Naive thymus-derived CD4-positive, alpha-beta T cell (primary cell): Measurements from ENCODE around the gene LDB2. TPM values are rescaled to one million over a fixed set of nuclear protein-coding genes. Genes with fewer than 3 reads are reported as not detected.
"Not testable (repeated sequence)": the region's sequence is repeated elsewhere in the genome, so short reads cannot be mapped to it uniquely, and the experiment has no call there.

Source experiments
- ATAC-seq: fragments of 150-1000 bp; cut with Tn5 transposase; 2 replicates; pipeline ENCODE4 v1.10.0; 2021; ENCODE audit warnings: mild to moderate bottlenecking, moderate library complexity
- CTCF ChIA-PET: fragments of 350-600 bp; sonication (Branson Sonifier 250); formaldehyde crosslinking; loops from one replicate; lab custom pipeline; 2021; ENCODE audit warnings: antibody characterized with exemption; lab: Charles Lee
- POLR2A ChIA-PET: fragments of 350-600 bp; sonication (Branson Sonifier 250); formaldehyde crosslinking; loops from one replicate; lab custom pipeline; 2021; ENCODE audit warnings: antibody characterized with exemption, inconsistent platforms; lab: Charles Lee
- DNase-seq, 9 donors: peaks; one replicate each; pipeline versions ENCODE4 v3.0.0 to v3.0.0-alpha.2; 2020 to 2022; ENCODE audit warnings: mixed read lengths in 1 of 9
- H3K27ac ChIP-seq: one replicate; pipeline ENCODE4 v1.7.0; 2013; ENCODE audit warnings: mild to moderate bottlenecking, low read depth, low read length, moderate library complexity
- H3K27me3 ChIP-seq, 2 donors: one replicate each; pipeline ENCODE4 v1.7.0; 2013; ENCODE audit warnings: low read length in 2 of 2, mild to moderate bottlenecking in 2 of 2, moderate library complexity in 2 of 2; ENCODE audit not compliant: control insufficient read depth in 2 of 2, insufficient read depth in 2 of 2
- H3K36me3 ChIP-seq, 3 experiments: 1 replicate in 2 of 3; 2 replicates in 1 of 3; pipeline ENCODE4 v1.7.0; 2013; ENCODE audit warnings: low read length in 3 of 3, mild to moderate bottlenecking in 3 of 3, moderate library complexity in 1 of 3; ENCODE audit not compliant: insufficient read depth in 3 of 3, control insufficient read depth in 2 of 3
- H3K4me1 ChIP-seq, 2 donors: one replicate each; pipeline ENCODE4 v1.7.0; 2013; ENCODE audit warnings: low read length in 2 of 2, mild to moderate bottlenecking in 2 of 2, moderate library complexity in 1 of 2; ENCODE audit not compliant: control insufficient read depth in 2 of 2, insufficient read depth in 2 of 2
- H3K4me3 ChIP-seq: 2 replicates; pipeline ENCODE4 v1.7.0; 2013; ENCODE audit warnings: mild to moderate bottlenecking, low read length
- H3K9me3 ChIP-seq, 3 experiments: 1 replicate in 2 of 3; 2 replicates in 1 of 3; pipeline ENCODE4 v1.7.0; 2013; ENCODE audit warnings: low read length in 3 of 3; ENCODE audit not compliant: control insufficient read depth in 2 of 3
- H3K27ac Mint-ChIP-seq, 9 donors: one replicate each; pipeline ENCODE4 v1.8.0; 2020 to 2022; ENCODE audit warnings: mixed read lengths in 9 of 9, mild to moderate bottlenecking in 8 of 9, moderate library complexity in 5 of 9, inconsistent platforms in 2 of 9
- H3K27me3 Mint-ChIP-seq, 5 donors: one replicate each; pipeline ENCODE4 v1.8.0; 2021 to 2022; ENCODE audit warnings: mixed read lengths in 5 of 5, mild to moderate bottlenecking in 1 of 5
- H3K36me3 Mint-ChIP-seq, 5 donors: one replicate each; pipeline ENCODE4 v1.8.0; 2020 to 2022; ENCODE audit warnings: mixed read lengths in 5 of 5, mild to moderate bottlenecking in 3 of 5, inconsistent platforms in 1 of 5
- H3K4me1 Mint-ChIP-seq, 7 donors: one replicate each; pipeline ENCODE4 v1.8.0; 2020 to 2022; ENCODE audit warnings: mixed read lengths in 7 of 7, mild to moderate bottlenecking in 3 of 7, inconsistent platforms in 1 of 7
- H3K4me3 Mint-ChIP-seq, 10 donors: one replicate each; pipeline ENCODE4 v1.8.0; 2020 to 2022; ENCODE audit warnings: mild to moderate bottlenecking in 10 of 10, mixed read lengths in 10 of 10, moderate library complexity in 6 of 10, inconsistent platforms in 2 of 10
- H3K9me3 Mint-ChIP-seq, 11 donors: one replicate each; pipeline ENCODE4 v1.8.0; 2020 to 2022; ENCODE audit warnings: mixed read lengths in 11 of 11, mild to moderate bottlenecking in 4 of 11, inconsistent platforms in 1 of 11, moderate library complexity in 1 of 11
- intact Hi-C, 2 donors: fragments of 100-400 bp; cut with micrococcal nuclease; formaldehyde crosslinking; loops; one replicate each; pipeline ENCODE4 v1.15.1; 2023
- polyA plus RNA-seq, 2 donors: library from polyadenylated mRNA; unstranded; fragments of 300-500 nt; fragmentation: Illumina TruSeq; gene quantifications; one replicate each; pipeline ENCODE4 v1.2.3, GENCODE V29; 2021
- total RNA-seq, 6 experiments: library from RNA in 5 of 6; stranded (reverse) in 5 of 6; gene quantifications; 1 replicate in 5 of 6; 2 replicates in 1 of 6; pipeline ENCODE4 v1.2.3 and lab custom pipeline; 2021 to 2026

The LDB2 gene
- total and polyA plus RNA-seq, 7 experiments from 2014 or later, result 0.29 to 1.5 TPM; not detected in 5

DNA sequence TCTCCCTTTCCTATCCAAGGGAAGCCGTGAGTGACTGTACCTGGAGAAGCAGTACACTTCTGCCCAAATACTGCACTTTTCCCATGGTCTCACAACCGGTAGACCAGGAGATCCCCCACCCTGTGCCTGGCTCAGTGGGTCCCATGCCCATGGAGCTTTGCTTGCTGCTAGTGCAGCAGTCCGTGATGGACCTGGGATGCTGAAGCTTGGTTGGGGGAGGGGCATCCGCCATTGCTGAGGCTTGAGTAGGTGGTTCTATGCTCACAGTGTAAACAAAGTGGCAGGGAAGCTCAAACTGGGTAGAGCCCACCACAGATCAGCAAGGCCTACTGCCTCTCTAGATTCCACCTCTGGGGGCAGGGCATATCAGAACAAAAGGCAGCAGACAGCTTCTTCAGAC lies 269.6 kb downstream of the LDB2 start:
- H3K27ac Mint-ChIP-seq, CTCF ChIA-PET, ATAC-seq, H3K4me3 ChIP-seq, H3K4me1 ChIP-seq, DNase-seq, H3K36me3 ChIP-seq, intact Hi-C loops, POLR2A ChIA-PET, H3K27ac ChIP-seq, H3K36me3 Mint-ChIP-seq, H3K4me3 Mint-ChIP-seq, H3K9me3 ChIP-seq, H3K4me1 Mint-ChIP-seq, H3K27me3 ChIP-seq: not testable (repeated sequence)
- Mint-ChIP-seq H3K27me3 (peaks cover 0 to 14% (median 0%) of the 10 kb centered on the region in 5 donors), H3K9me3 (peaks cover 0 to 14% (median 10%) of the 10 kb centered on the region in 11 donors)

- intact Hi-C loops, result no loop called here
- ChIA-PET POLR2A (no interaction called here), CTCF (no interaction called here)
- H3K27ac ChIP-seq, result no peak overlapping the region
- no peaks in the 10 kb centered on the region for H3K4me1 ChIP-seq
- no peaks in the 10 kb centered on the region for H3K27me3 ChIP-seq
- Mint-ChIP-seq H3K4me1 (no peaks in the 10 kb centered on the region), H3K36me3 (no peaks in the 10 kb centered on the region), H3K9me3 (peaks cover 0 to 11% (median 5%) of the 10 kb centered on the region in 11 donors), H3K4me3 (no peak overlapping the region), H3K27me3 (peaks cover 0 to 14% (median 0%) of the 10 kb centered on the region in 5 donors), H3K27ac (no peak overlapping the region)
- H3K4me3 ChIP-seq, result no peak overlapping the region
- H3K9me3 ChIP-seq, result no peaks in the 10 kb centered on the region
- H3K36me3 ChIP-seq, result no peaks in the 10 kb centered on the region
- DNase-seq (no peak), ATAC-seq (no peak)
Measured at GRCh38 chr4:16627999-16628398, 270.4 kb downstream of the LDB2 start.

DNA sequence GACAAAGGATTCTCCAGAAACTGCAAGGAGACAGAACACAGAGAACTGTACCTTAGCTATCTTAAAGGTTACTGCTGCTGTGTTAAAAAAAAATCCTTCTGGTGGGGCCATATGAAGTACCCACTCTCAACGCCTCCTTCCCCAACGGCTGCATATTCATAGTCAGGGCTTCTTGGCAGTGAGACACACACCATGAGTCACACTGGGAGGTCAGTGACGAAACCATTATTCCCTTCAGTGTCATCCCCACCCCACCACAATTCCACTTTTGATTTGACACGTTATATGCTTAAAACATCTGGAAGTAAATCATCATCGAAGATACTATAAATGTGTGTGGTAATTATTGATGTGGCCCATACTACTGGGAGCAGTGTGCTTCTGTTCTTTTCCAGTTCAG lies 271.5 kb downstream of the LDB2 start:
- no peak for DNase-seq
- H3K27ac ChIP-seq, result no peak overlapping the region
- H3K4me3 ChIP-seq, result no peak overlapping the region
- ChIA-PET POLR2A (no interaction called here), CTCF (no interaction called here)
- intact Hi-C loops, result no loop called here
- no peaks in the 10 kb centered on the region for H3K27me3 ChIP-seq
- no peaks in the 10 kb centered on the region for H3K36me3 Mint-ChIP-seq
- no peak overlapping the region for H3K4me3 Mint-ChIP-seq
- no peaks in the 10 kb centered on the region for H3K4me1 ChIP-seq
- no peaks in the 10 kb centered on the region for H3K4me1 Mint-ChIP-seq
- peaks cover 0 to 10% (median 4%) of the 10 kb centered on the region in 11 donors for H3K9me3 Mint-ChIP-seq
- peaks cover 0 to 14% (median 0%) of the 10 kb centered on the region in 5 donors for H3K27me3 Mint-ChIP-seq
- H3K36me3 ChIP-seq, result no peaks in the 10 kb centered on the region
- ATAC-seq, result no peak
- no peaks in the 10 kb centered on the region for H3K9me3 ChIP-seq
- no peak overlapping the region for H3K27ac Mint-ChIP-seq

GRCh38 chr4:16622826-16623225 lies 275.6 kb downstream of the LDB2 start:
- POLR2A ChIA-PET, result no interaction called here
- CTCF ChIA-PET, result no interaction called here
- no peak overlapping the region for H3K27ac Mint-ChIP-seq
- Histone ChIP-seq H3K4me1 (no peaks in the 10 kb centered on the region), H3K9me3 (no peaks in the 10 kb centered on the region), H3K27me3 (no peaks in the 10 kb centered on the region), H3K27ac (no peak overlapping the region), H3K4me3 (no peak overlapping the region), H3K36me3 (no peaks in the 10 kb centered on the region)
- ATAC-seq, result no peak
- H3K27me3 Mint-ChIP-seq, result peaks cover 0 to 10% (median 0%) of the 10 kb centered on the region in 5 donors
- H3K4me1 Mint-ChIP-seq, result no peaks in the 10 kb centered on the region
- H3K9me3 Mint-ChIP-seq, result peaks cover 0 to 5% (median 0%) of the 10 kb centered on the region in 11 donors
- H3K36me3 Mint-ChIP-seq, result no peaks in the 10 kb centered on the region
- no peak overlapping the region for H3K4me3 Mint-ChIP-seq
- no peak for DNase-seq
- intact Hi-C loops, result no loop called here

- Mint-ChIP-seq H3K36me3 (no peaks in the 10 kb centered on the region), H3K9me3 (peaks cover 0 to 8% (median 2%) of the 10 kb centered on the region in 11 donors), H3K4me1 (no peaks in the 10 kb centered on the region), H3K4me3 (no peak overlapping the region), H3K27me3 (peaks cover 0 to 7% (median 0%) of the 10 kb centered on the region in 5 donors), H3K27ac (no peak overlapping the region)
- Histone ChIP-seq H3K27me3 (no peaks in the 10 kb centered on the region), H3K9me3 (no peaks in the 10 kb centered on the region), H3K4me1 (no peaks in the 10 kb centered on the region), H3K4me3 (no peak overlapping the region), H3K27ac (no peak overlapping the region), H3K36me3 (no peaks in the 10 kb centered on the region)
- CTCF ChIA-PET, result interaction anchor here (0.7 kb wide), 1 partner anchor 116 kb away, joined by 3 read pairs; no protein-coding TSS in a partner anchor
- intact Hi-C loops, result no loop called here
- DNase-seq (no peak), ATAC-seq (no peak)
- POLR2A ChIA-PET, result no interaction called here
Measured at GRCh38 chr4:16617435-16617834, 281.0 kb downstream of the LDB2 start.

DNA sequence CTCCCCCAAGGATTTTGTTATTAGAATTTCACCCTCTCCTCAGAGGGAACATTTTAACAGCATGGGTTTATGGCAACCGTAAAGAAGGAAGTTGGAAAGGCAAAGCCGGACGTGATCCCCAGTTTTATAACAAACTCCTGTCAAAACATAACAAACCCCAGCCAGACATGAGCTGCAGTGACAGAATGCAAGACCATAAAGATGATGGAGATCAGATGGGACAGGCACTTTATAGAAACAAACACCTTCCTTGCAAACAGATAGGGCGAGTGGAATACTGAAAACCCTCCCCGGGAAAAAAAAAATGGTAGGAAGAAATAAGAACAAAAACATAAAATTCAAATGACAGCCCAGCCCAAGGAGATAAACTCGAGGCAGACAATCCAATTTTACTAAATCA lies 281.4 kb downstream of the LDB2 start:
- no peak overlapping the region for H3K4me3 Mint-ChIP-seq
- no peaks in the 10 kb centered on the region for H3K9me3 ChIP-seq
- no peak overlapping the region for H3K4me3 ChIP-seq
- H3K27ac ChIP-seq, result no peak overlapping the region
- no peak for ATAC-seq
- H3K27me3 ChIP-seq, result no peaks in the 10 kb centered on the region
- no peak for DNase-seq
- H3K4me1 ChIP-seq, result no peaks in the 10 kb centered on the region
- ChIA-PET CTCF (interaction anchor here (0.7 kb wide), 1 partner anchor 116 kb away, joined by 3 read pairs; no protein-coding TSS in a partner anchor), POLR2A (no interaction called here)
- no peak overlapping the region for H3K27ac Mint-ChIP-seq
- H3K9me3 Mint-ChIP-seq, result peaks cover 0 to 11% (median 5%) of the 10 kb centered on the region in 11 donors
- intact Hi-C loops, result no loop called here
- no peaks in the 10 kb centered on the region for H3K36me3 Mint-ChIP-seq
- peaks cover 0 to 7% (median 0%) of the 10 kb centered on the region in 5 donors for H3K27me3 Mint-ChIP-seq
- H3K36me3 ChIP-seq, result no peaks in the 10 kb centered on the region
- H3K4me1 Mint-ChIP-seq, result no peaks in the 10 kb centered on the region

DNA sequence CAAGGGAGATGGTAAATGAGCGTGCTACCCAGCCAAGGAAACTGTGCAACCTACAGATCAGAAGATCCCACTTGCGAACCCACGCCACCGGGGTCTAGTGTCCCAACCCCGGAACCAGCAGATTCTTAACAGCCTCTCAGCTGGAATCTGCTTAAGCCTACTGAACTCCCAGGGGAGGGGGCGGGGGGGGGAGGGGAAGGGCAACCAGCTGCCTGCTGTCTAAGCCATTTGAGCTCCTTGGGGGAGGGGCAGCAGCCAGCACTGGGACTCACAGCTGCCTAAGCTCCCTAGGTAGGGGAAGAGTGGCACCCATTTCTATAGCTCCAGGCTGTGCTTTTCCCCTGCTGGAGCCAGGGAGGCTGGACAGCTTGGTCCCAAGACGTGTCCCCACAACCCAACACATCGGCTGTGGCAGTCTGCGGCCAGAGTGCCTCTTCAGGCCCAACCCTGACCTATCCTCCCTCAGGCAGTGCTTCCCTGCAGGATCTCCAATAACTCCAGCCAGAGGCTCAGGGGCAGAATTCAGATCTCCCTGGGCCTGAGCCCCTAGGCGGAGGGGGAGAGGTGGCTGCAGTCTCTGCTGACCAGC lies 289.2 kb downstream of the LDB2 start:
- intact Hi-C loops, result no loop called here
- CTCF ChIA-PET, result no interaction called here
- no peaks in the 10 kb centered on the region for H3K4me1 ChIP-seq
- Mint-ChIP-seq H3K27me3 (peaks cover 0 to 7% (median 3%) of the 10 kb centered on the region in 5 donors), H3K4me3 (no peak overlapping the region), H3K27ac (no peak overlapping the region), H3K4me1 (no peaks in the 10 kb centered on the region), H3K9me3 (peaks cover 0 to 23% (median 10%) of the 10 kb centered on the region in 11 donors), H3K36me3 (no peaks in the 10 kb centered on the region)
- H3K27ac ChIP-seq, result no peak overlapping the region
- DNase-seq (no peak), ATAC-seq (no peak)
- H3K9me3 ChIP-seq, result no peaks in the 10 kb centered on the region
- no peaks in the 10 kb centered on the region for H3K27me3 ChIP-seq
- no peak overlapping the region for H3K4me3 ChIP-seq
- POLR2A ChIA-PET, result no interaction called here
- no peaks in the 10 kb centered on the region for H3K36me3 ChIP-seq
